ENCODE data around the gene PLEKHG4B. TPM values are rescaled to one million over a fixed set of nuclear protein-coding genes. Genes with fewer than 3 reads are reported as not detected.

PLEKHG4B gene
- total RNA-seq (2021): 51.4 to 53.0 TPM (median 52.1 TPM) in 3 replicates
- Bru-seq, nascent RNA: percentile 83 among the genes with signal in this experiment
- long read RNA-seq, experiment 1, full-length matches to known transcripts: 13 of 200 reads
- long read RNA-seq, experiment 1, partial matches to known transcripts: 132 of 200 reads
- long read RNA-seq, experiment 1, other reads (novel, unspliced or antisense): 55 of 200 reads
- long read RNA-seq, experiment 2, partial matches to known transcripts: 38 of 58 reads
- long read RNA-seq, experiment 2, other reads (novel, unspliced or antisense): 18 of 58 reads
- long read RNA-seq, experiment 3, partial matches to known transcripts: 4 of 7 reads
- long read RNA-seq, experiment 3, other reads (novel, unspliced or antisense): 3 of 7 reads

GRCh38 chr5:91556-92263 is at the start of gene PLEKHG4B:
Gene PLEKHG4B, plus strand, starts transcription at chr5:92168. Its CDS starts 64 bp downstream, at chr5:92232.
- peak within 1 kb of the TSS; percentile 91 for H3K27ac Mint-ChIP-seq
- ATAC-seq (peak; percentile 94), DNase-seq (ENCODE audit: low spot score) (peak; percentile 91)
- ChIA-PET POLR2A (interaction anchor here (1.0 to 2.4 kb wide), 5 partner anchors 9 to 39 kb away, joined by 3 to 10 read pairs (median 4); no protein-coding TSS in a partner anchor), CTCF (interaction anchor here (0.5 to 3.3 kb wide), 4 partner anchors 9 to 97 kb away, joined by 3 to 13 read pairs (median 5); no protein-coding TSS in a partner anchor)
- peaks cover 58% of the 10 kb centered on the region for H3K4me1 Mint-ChIP-seq
- no peaks in the 10 kb centered on the region for H3K9me3 Mint-ChIP-seq
- 0 out of 2 replicates have a peak, but pooled peaks have one; percentile 15 for TF ChIP-seq USF2 (CRISPR knock-in tag; IDR thresholded peaks at IDR 0.05)
- TF ChIP-seq ZMAT4 (CRISPR knock-in tag; IDR thresholded peaks at IDR 0.05): no peak
- no peak for TF ChIP-seq TP53 (CRISPR knock-in tag; IDR thresholded peaks at IDR 0.05)
- TF ChIP-seq FOXP1 (CRISPR knock-in tag; IDR thresholded peaks at IDR 0.05; ENCODE audit: borderline replicate concordance): no peak
- TF ChIP-seq SP1 (CRISPR knock-in tag; conservative IDR thresholded peaks at IDR 0.05): peak; percentile 77
- TF ChIP-seq E2F5 (CRISPR knock-in tag; IDR thresholded peaks at IDR 0.05): peak; percentile 87
- TF ChIP-seq MAX (CRISPR knock-in tag; IDR thresholded peaks at IDR 0.05): peak; percentile 75
- TF ChIP-seq ZNF416 (CRISPR knock-in tag; IDR thresholded peaks at IDR 0.05): no peak
- TF ChIP-seq MLX (CRISPR knock-in tag; IDR thresholded peaks at IDR 0.05): no peak
- TF ChIP-seq ZNF512 (CRISPR knock-in tag; IDR thresholded peaks at IDR 0.05; ENCODE audit: borderline replicate concordance): no peak
- no peak for TF ChIP-seq AFF4 (CRISPR knock-in tag; IDR thresholded peaks at IDR 0.05; ENCODE audit: borderline replicate concordance)
- H3K36me3 Mint-ChIP-seq: peaks cover 13% of the 10 kb centered on the region
- H3K4me3 Mint-ChIP-seq: peak within 1 kb of the TSS; percentile 79
- H3K27me3 Mint-ChIP-seq (ENCODE audit: low read depth): peaks cover 3% of the 10 kb centered on the region; the same call in 1 of the 2 replicates

GRCh38 chr5:42250-42649 is 49.7 kb upstream of the PLEKHG4B start:
- POLR2A ChIA-PET: no interaction called here
- no peaks in the 10 kb centered on the region for H3K9me3 Mint-ChIP-seq
- ATAC-seq: peak; percentile 100
- peak; percentile 68 for DNase-seq (ENCODE audit: low spot score)
- no peaks in the 10 kb centered on the region for H3K4me1 Mint-ChIP-seq
- H3K36me3 Mint-ChIP-seq: no peaks in the 10 kb centered on the region
- no peak overlapping the region for H3K4me3 Mint-ChIP-seq
- no peak overlapping the region for H3K27ac Mint-ChIP-seq
- TF ChIP-seq CTCF (IDR thresholded peaks at IDR 0.05) (peak; percentile 14; the same call in 1 of the 2 replicates), ARID4B (CRISPR knock-in tag; IDR thresholded peaks at IDR 0.05; ENCODE audit: borderline replicate concordance) (no peak), HMGA2 (CRISPR knock-in tag; IDR thresholded peaks at IDR 0.05) (no peak)
- CTCF ChIA-PET: no interaction called here
- H3K27me3 Mint-ChIP-seq (ENCODE audit: low read depth): peaks cover 69% of the 10 kb centered on the region

Data from WTC11 (cell line).